Loucy (cell line): Measurements from ENCODE around the gene BTBD10.

Experiments used
- H2AFZ ChIP-seq: fragments of 200-600 bp; sonication (generic); 2 replicates; pipeline ENCODE4 v1.6.0; 2016; ENCODE audit warnings: antibody characterized with exemption, mild to moderate bottlenecking, low read length, moderate library complexity
- H3F3A ChIP-seq: fragments of 200-600 bp; 2 replicates; pipeline ENCODE4 v1.6.0; 2016; ENCODE audit warnings: antibody characterized with exemption, low read depth, mild to moderate bottlenecking
- H3K27me3 ChIP-seq: fragments of 200-600 bp; sonication (generic); 2 replicates; pipeline ENCODE4 v1.6.1; 2014; ENCODE audit warnings: low read length, mild to moderate bottlenecking; ENCODE audit not compliant: insufficient read depth, poor library complexity, severe bottlenecking
- H3K36me3 ChIP-seq: fragments of 200-600 bp; sonication (generic); 2 replicates; pipeline ENCODE4 v1.6.1; 2016; ENCODE audit warnings: low read length; ENCODE audit not compliant: insufficient read depth
- H3K4me1 ChIP-seq: fragments of 200-600 bp; sonication (generic); 2 replicates; pipeline ENCODE4 v1.5.1; 2014; ENCODE audit warnings: low read length, mild to moderate bottlenecking; ENCODE audit not compliant: insufficient read depth, poor library complexity, severe bottlenecking
- H3K4me2 ChIP-seq: fragments of 200-600 bp; sonication (generic); 2 replicates; pipeline ENCODE4 v1.6.0; 2014; ENCODE audit warnings: antibody characterized with exemption, low read length, low read depth, mild to moderate bottlenecking; ENCODE audit not compliant: poor library complexity, severe bottlenecking
- H3K4me3 ChIP-seq: fragments of 200-600 bp; sonication (generic); 2 replicates; pipeline ENCODE4 v1.5.1; 2014; ENCODE audit warnings: low read length, mild to moderate bottlenecking, mixed read lengths; ENCODE audit not compliant: poor library complexity, severe bottlenecking
- H3K79me2 ChIP-seq: fragments of 200-600 bp; sonication (generic); 2 replicates; pipeline ENCODE4 v1.6.1; 2014; ENCODE audit warnings: low read length; ENCODE audit not compliant: insufficient read depth
- H3K9ac ChIP-seq: fragments of 200-600 bp; sonication (generic); 2 replicates; pipeline ENCODE4 v1.6.0; 2014; ENCODE audit warnings: mild to moderate bottlenecking, low read depth, low read length, moderate library complexity; ENCODE audit not compliant: poor library complexity, severe bottlenecking
- H3K9me2 ChIP-seq: fragments of 200-600 bp; sonication (generic); replicated peaks from 2 replicates; pipeline ENCODE4 v1.6.1; 2016; ENCODE audit warnings: low read depth, low read length, mixed read lengths
- H3K9me3 ChIP-seq: fragments of 200-600 bp; sonication (generic); 2 replicates; pipeline ENCODE4 v1.6.1; 2014; ENCODE audit warnings: mild to moderate bottlenecking, antibody characterized with exemption, low read length, low read depth; ENCODE audit not compliant: insufficient read depth
- H4K20me1 ChIP-seq: fragments of 200-600 bp; sonication (generic); 2 replicates; pipeline ENCODE4 v1.6.0; 2014; ENCODE audit warnings: antibody characterized with exemption, low read length, mild to moderate bottlenecking; ENCODE audit not compliant: insufficient read depth, poor library complexity, severe bottlenecking
- CTCF ChIP-seq: fragments of 200-600 bp; sonication (generic); conservative IDR thresholded peaks from 2 replicates; pipeline ENCODE4 v1.5.1; 2014; ENCODE audit warnings: mild to moderate bottlenecking, antibody characterized with exemption, low read length
- EZH2phosphoT487 ChIP-seq: fragments of 200-600 bp; IDR thresholded peaks from 2 replicates; pipeline ENCODE4 v1.6.1; 2018; ENCODE audit warnings: antibody characterized with exemption, mild to moderate bottlenecking, moderate library complexity, borderline replicate concordance

The BTBD10 gene

GRCh38 chr11:13495929-13496328, 32.9 kb upstream of the BTBD10 start, which contains the start of gene PTH:
TSS of gene PTH (minus strand) at chr11:13495997. CDS start at chr11:13492855, 3,142 bp downstream.
- H3K4me3 ChIP-seq: no peak within 1 kb of the TSS
- no peaks in the 10 kb centered on the region for H4K20me1 ChIP-seq
- H3K27me3 ChIP-seq: no peaks in the 10 kb centered on the region
- H3K9me3 ChIP-seq: no peaks in the 10 kb centered on the region
- no peaks in the 10 kb centered on the region for H3K9me2 ChIP-seq
- no peaks in the 10 kb centered on the region for H3K36me3 ChIP-seq
- no peak for TF ChIP-seq CTCF
- no peak for TF ChIP-seq EZH2phosphoT487
- H3F3A ChIP-seq: no peaks in the 10 kb centered on the region
- H3K4me1 ChIP-seq: no peaks in the 10 kb centered on the region
- H3K4me2 ChIP-seq: no peak within 1 kb of the TSS
- H3K79me2 ChIP-seq: no peaks in the 10 kb centered on the region
- no peak within 1 kb of the TSS for H3K9ac ChIP-seq
- H2AFZ ChIP-seq: no peak within 1 kb of the TSS

GRCh38 chr11:13494051-13494450, 31.0 kb upstream of the BTBD10 start:
- no peaks in the 10 kb centered on the region for H3K27me3 ChIP-seq
- H3K9me3 ChIP-seq: no peaks in the 10 kb centered on the region

GRCh38 chr11:13487661-13488030, 24.6 kb upstream of the BTBD10 start:
- H3K4me3 ChIP-seq: no peak overlapping the region
- H3K4me2 ChIP-seq: peak overlapping the region; percentile 15

More at GRCh38 chr11:13494051-13494450, 31.0 kb upstream of the BTBD10 start:
- Histone ChIP-seq H3K79me2 (no peaks in the 10 kb centered on the region), H3K36me3 (no peaks in the 10 kb centered on the region), H3K9ac (no peak overlapping the region), H3K4me3 (no peak overlapping the region), H3K9me2 (no peaks in the 10 kb centered on the region), H2AFZ (no peak overlapping the region), H3F3A (no peaks in the 10 kb centered on the region), H3K4me2 (no peak overlapping the region), H4K20me1 (no peaks in the 10 kb centered on the region), H3K4me1 (no peaks in the 10 kb centered on the region)
- TF ChIP-seq CTCF: no peak
- TF ChIP-seq EZH2phosphoT487: no peak

More at GRCh38 chr11:13487661-13488030, 24.6 kb upstream of the BTBD10 start:
- no peaks in the 10 kb centered on the region for H3F3A ChIP-seq
- no peaks in the 10 kb centered on the region for H3K79me2 ChIP-seq
- peaks cover 12% of the 10 kb centered on the region for H3K4me1 ChIP-seq
- no peaks in the 10 kb centered on the region for H3K9me2 ChIP-seq
- H3K27me3 ChIP-seq: no peaks in the 10 kb centered on the region
- H3K9ac ChIP-seq: no peak overlapping the region
- no peaks in the 10 kb centered on the region for H4K20me1 ChIP-seq
- no peaks in the 10 kb centered on the region for H3K9me3 ChIP-seq
- no peak overlapping the region for H2AFZ ChIP-seq
- no peaks in the 10 kb centered on the region for H3K36me3 ChIP-seq
- TF ChIP-seq CTCF: peak; percentile 34
- TF ChIP-seq EZH2phosphoT487: no peak
